IPS-20b (cell line): Measurements from ENCODE around the gene CLIP2.
"Not testable (repeated sequence)": the region's sequence is repeated elsewhere in the genome, so short reads cannot be mapped to it uniquely, and the experiment has no call there.

Source experiments
- H3K27ac ChIP-seq: one replicate; pipeline ENCODE4 v1.5.1; 2013; ENCODE audit warnings: low read length
- H3K27me3 ChIP-seq: 2 replicates; pipeline ENCODE4 v1.6.1; 2013; ENCODE audit warnings: mild to moderate bottlenecking, low read length, inconsistent platforms; ENCODE audit not compliant: insufficient read depth
- H3K36me3 ChIP-seq: 2 replicates; pipeline ENCODE4 v1.6.1; 2013; ENCODE audit warnings: low read depth, mild to moderate bottlenecking, inconsistent platforms, low read length, moderate library complexity; ENCODE audit not compliant: insufficient read depth
- H3K4me1 ChIP-seq: 2 replicates; pipeline ENCODE4 v1.6.1; 2013; ENCODE audit warnings: mild to moderate bottlenecking, control low read depth, inconsistent platforms, low read length, moderate library complexity; ENCODE audit not compliant: insufficient read depth
- H3K4me3 ChIP-seq: 2 replicates; pipeline ENCODE4 v1.5.1; 2013; ENCODE audit warnings: mild to moderate bottlenecking, low read length, inconsistent platforms
- H3K9ac ChIP-seq: 2 replicates; pipeline ENCODE4 v1.6.1; 2013; ENCODE audit warnings: low read depth, mild to moderate bottlenecking, inconsistent platforms, low read length, moderate library complexity
- H3K9me3 ChIP-seq: 2 replicates; pipeline ENCODE4 v1.6.1; 2013; ENCODE audit warnings: mild to moderate bottlenecking, low read depth, low read length, inconsistent platforms; ENCODE audit not compliant: insufficient read depth

CLIP2 gene

DNA sequence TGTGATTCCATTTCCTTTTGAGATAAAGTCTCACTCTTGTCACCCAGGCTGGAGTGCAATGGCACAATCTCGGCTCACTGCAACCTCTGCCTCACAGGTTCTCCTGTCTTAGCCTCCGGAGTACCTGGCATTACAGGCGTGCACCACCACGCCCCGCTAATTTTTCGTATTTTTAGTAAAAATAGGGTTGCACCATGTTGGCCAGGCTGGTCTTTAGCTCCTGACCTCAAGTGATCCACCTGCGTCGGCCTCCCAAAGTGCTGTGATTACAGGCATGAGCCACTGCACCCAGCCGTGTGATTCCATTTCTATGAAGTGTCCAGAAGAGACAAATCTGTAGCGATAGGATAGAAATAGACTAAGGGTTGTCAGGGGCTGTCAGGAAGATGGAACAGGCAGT lies 60.4 kb downstream of the CLIP2 start:
- H3K36me3 ChIP-seq, result no peaks in the 10 kb centered on the region
- H3K9ac ChIP-seq, result no peak overlapping the region
- no peak overlapping the region for H3K27ac ChIP-seq
- H3K4me3 ChIP-seq, result no peak overlapping the region
- no peaks in the 10 kb centered on the region for H3K27me3 ChIP-seq
- no peaks in the 10 kb centered on the region for H3K9me3 ChIP-seq
- H3K4me1 ChIP-seq, result no peaks in the 10 kb centered on the region

GRCh38 chr7:74350751-74351150 lies 61.5 kb downstream of the CLIP2 start:
- no peak overlapping the region for H3K9ac ChIP-seq
- no peaks in the 10 kb centered on the region for H3K27me3 ChIP-seq
- H3K4me3 ChIP-seq, result no peak overlapping the region
- H3K4me1 ChIP-seq, result no peaks in the 10 kb centered on the region
- H3K27ac ChIP-seq, result no peak overlapping the region
- H3K36me3 ChIP-seq, result no peaks in the 10 kb centered on the region
- no peaks in the 10 kb centered on the region for H3K9me3 ChIP-seq

GRCh38 chr7:74351836-74352235 lies 62.6 kb downstream of the CLIP2 start:
- Histone ChIP-seq H3K9ac (no peak overlapping the region), H3K4me3 (no peak overlapping the region), H3K36me3 (0 out of 2 replicates have a peak, but pooled peaks cover 5% of the 10 kb centered on the region), H3K9me3 (no peaks in the 10 kb centered on the region), H3K27me3 (no peaks in the 10 kb centered on the region), H3K27ac (no peak overlapping the region), H3K4me1 (no peaks in the 10 kb centered on the region)

- not testable (repeated sequence) for H3K4me1 ChIP-seq
Measured at GRCh38 chr7:74352551-74353138, 63.4 kb downstream of the CLIP2 start.

GRCh38 chr7:74354009-74354408 lies 64.8 kb downstream of the CLIP2 start:
- Histone ChIP-seq H3K9ac (no peak overlapping the region), H3K36me3 (0 out of 2 replicates have a peak, but pooled peaks cover 5% of the 10 kb centered on the region), H3K27ac (no peak overlapping the region), H3K4me3 (no peak overlapping the region), H3K9me3 (no peaks in the 10 kb centered on the region), H3K4me1 (no peaks in the 10 kb centered on the region), H3K27me3 (no peaks in the 10 kb centered on the region)

More at GRCh38 chr7:74352551-74353138, 63.4 kb downstream of the CLIP2 start:
- H3K27ac ChIP-seq, H3K36me3 ChIP-seq, H3K9me3 ChIP-seq, H3K9ac ChIP-seq, H3K4me3 ChIP-seq, H3K27me3 ChIP-seq: not testable (repeated sequence)

GRCh38 chr7:74355091-74355490 lies 65.9 kb downstream of the CLIP2 start:
- Histone ChIP-seq H3K27me3 (no peaks in the 10 kb centered on the region), H3K36me3 (peaks cover 11% of the 10 kb centered on the region; the same call in 1 of the 2 replicates), H3K27ac (no peak overlapping the region), H3K4me3 (no peak overlapping the region), H3K9me3 (no peaks in the 10 kb centered on the region), H3K9ac (no peak overlapping the region), H3K4me1 (no peaks in the 10 kb centered on the region)

- H3K4me3 ChIP-seq, result no peak overlapping the region
- H3K9me3 ChIP-seq, result no peaks in the 10 kb centered on the region
- no peaks in the 10 kb centered on the region for H3K27me3 ChIP-seq
- no peak overlapping the region for H3K9ac ChIP-seq
- H3K4me1 ChIP-seq, result no peaks in the 10 kb centered on the region
- H3K36me3 ChIP-seq, result peaks cover 16% of the 10 kb centered on the region; the same call in 1 of the 2 replicates
- no peak overlapping the region for H3K27ac ChIP-seq
Measured at GRCh38 chr7:74356589-74357315, 67.5 kb downstream of the CLIP2 start.

- Histone ChIP-seq H3K27ac (no peak overlapping the region), H3K4me1 (no peaks in the 10 kb centered on the region), H3K36me3 (peaks cover 21% of the 10 kb centered on the region; the same call in 1 of the 2 replicates), H3K4me3 (no peak overlapping the region), H3K9ac (no peak overlapping the region), H3K27me3 (no peaks in the 10 kb centered on the region), H3K9me3 (no peaks in the 10 kb centered on the region)
Measured at GRCh38 chr7:74360008-74360407, 70.8 kb downstream of the CLIP2 start.

- Histone ChIP-seq H3K27me3 (no peaks in the 10 kb centered on the region), H3K36me3 (peaks cover 15% of the 10 kb centered on the region; the same call in 1 of the 2 replicates), H3K4me3 (no peak overlapping the region), H3K4me1 (no peaks in the 10 kb centered on the region), H3K9ac (no peak overlapping the region), H3K9me3 (no peaks in the 10 kb centered on the region), H3K27ac (no peak overlapping the region)
Measured at GRCh38 chr7:74362266-74362665, 73.1 kb downstream of the CLIP2 start.

- peaks cover 15% of the 10 kb centered on the region; the same call in 1 of the 2 replicates for H3K36me3 ChIP-seq
- no peaks in the 10 kb centered on the region for H3K27me3 ChIP-seq
- no peak overlapping the region for H3K9ac ChIP-seq
- H3K4me3 ChIP-seq, result no peak overlapping the region
- H3K9me3 ChIP-seq, result no peaks in the 10 kb centered on the region
- H3K4me1 ChIP-seq, result no peaks in the 10 kb centered on the region
- H3K27ac ChIP-seq, result no peak overlapping the region
Measured at GRCh38 chr7:74364061-74364460, 74.9 kb downstream of the CLIP2 start.

- H3K9ac ChIP-seq, result no peak overlapping the region
- H3K27me3 ChIP-seq, result no peaks in the 10 kb centered on the region
- H3K9me3 ChIP-seq, result no peaks in the 10 kb centered on the region
- no peak overlapping the region for H3K27ac ChIP-seq
- H3K4me1 ChIP-seq, result no peaks in the 10 kb centered on the region
- H3K36me3 ChIP-seq, result peaks cover 6% of the 10 kb centered on the region; the same call in 1 of the 2 replicates
- H3K4me3 ChIP-seq, result no peak overlapping the region; the same call in 1 of the 2 replicates
Measured at GRCh38 chr7:74365322-74366022, 76.3 kb downstream of the CLIP2 start.
